ENCODE results near the gene TMEM151B. TPM values are rescaled to one million over a fixed set of nuclear protein-coding genes. Genes with fewer than 3 reads are reported as not detected.

TMEM151B gene
- total and polyA plus RNA-seq, 9 of the 15 experiments (the other 6 are each of a cell fraction or from before 2014, with no cell fraction given), result not detected

- peak; percentile 58; the same call in 1 of the 2 replicates for TF ChIP-seq ZNF134 (CRISPR knock-in tag; conservative IDR thresholded peaks at IDR 0.05)
- peak; percentile 43 for TF ChIP-seq TBP (optimal IDR thresholded peaks at IDR 0.05; ENCODE audit: low read depth, low read length)
- TF ChIP-seq VEZF1 (CRISPR knock-in tag; IDR thresholded peaks at IDR 0.05), result peak; percentile 85
- TF ChIP-seq NR1H2 (CRISPR knock-in tag; IDR thresholded peaks at IDR 0.05), result no peak
- TF ChIP-seq MTA3 (IDR thresholded peaks at IDR 0.05; ENCODE audit: borderline replicate concordance), result peak; percentile 77; the same call in 1 of the 2 replicates
- no peak for TF ChIP-seq ZMIZ1 (IDR thresholded peaks at IDR 0.05; ENCODE audit: low read depth in 2 of 2, low read length in 2 of 2)
- no peak for TF ChIP-seq JUNB (CRISPR knock-in tag; conservative IDR thresholded peaks at IDR 0.05)
- no peak for TF ChIP-seq PTRF (tag; IDR thresholded peaks at IDR 0.05)
- TF ChIP-seq CHD1 (IDR thresholded peaks at IDR 0.05; ENCODE audit: low read length), result peak; percentile 62
- TF ChIP-seq KDM4B (IDR thresholded peaks at IDR 0.05; ENCODE audit: borderline replicate concordance in 2 of 2, low read depth in 1 of 2), result 0 out of 4 replicates have a peak, but pooled peaks of 1 of the 2 experiments have one; percentile 12
- TF ChIP-seq ZBTB5 (IDR thresholded peaks at IDR 0.05), result no peak
- no peak for TF ChIP-seq E2F3 (CRISPR knock-in tag; IDR thresholded peaks at IDR 0.05)
- TF ChIP-seq POLR3G (IDR thresholded peaks at IDR 0.05; ENCODE audit: extremely low read depth, insufficient read length, insufficient replicate concordance), result no peak
- TF ChIP-seq BRCA1 (IDR thresholded peaks at IDR 0.05), result no peak
- no peak for TF ChIP-seq BRCA1 (CRISPR knock-in tag; IDR thresholded peaks at IDR 0.05)
- no peak for TF ChIP-seq NFYB (IDR thresholded peaks at IDR 0.05; ENCODE audit: extremely low read depth, insufficient read length)
- TF ChIP-seq TOE1 (IDR thresholded peaks at IDR 0.05; ENCODE audit: borderline replicate concordance), result 0 out of 2 replicates have a peak, but pooled peaks have one; percentile 61
- TF ChIP-seq TOE1 (CRISPR knock-in tag; IDR thresholded peaks at IDR 0.05; ENCODE audit: borderline replicate concordance, low read depth), result no peak
- TF ChIP-seq STAT5A (IDR thresholded peaks at IDR 0.05; ENCODE audit: borderline replicate concordance, low read length), result no peak
- no peak for TF ChIP-seq ZZZ3 (IDR thresholded peaks at IDR 0.05)
- TF ChIP-seq ZBED1 (IDR thresholded peaks at IDR 0.05), result no peak
Observed at GRCh38 chr6:44265007-44265721, 5.1 kb upstream of the TMEM151B start, which contains the start of gene NFKBIE (continued).

Measured in K562 (cell line).